HG03060 (cell line): ENCODE data around the gene ZSWIM7.
"Not testable (repeated sequence)": the region's sequence is repeated elsewhere in the genome, so short reads cannot be mapped to it uniquely, and the experiment has no call there.

Source experiments
- ATAC-seq: cut with Tn5 transposase; IDR thresholded peaks from one replicate; pipeline ENCODE4 v1.9.1; 2021; ENCODE audit warnings: low read depth, moderate number of reproducible peaks; ENCODE audit not compliant: unreplicated experiment

ZSWIM7 gene

DNA sequence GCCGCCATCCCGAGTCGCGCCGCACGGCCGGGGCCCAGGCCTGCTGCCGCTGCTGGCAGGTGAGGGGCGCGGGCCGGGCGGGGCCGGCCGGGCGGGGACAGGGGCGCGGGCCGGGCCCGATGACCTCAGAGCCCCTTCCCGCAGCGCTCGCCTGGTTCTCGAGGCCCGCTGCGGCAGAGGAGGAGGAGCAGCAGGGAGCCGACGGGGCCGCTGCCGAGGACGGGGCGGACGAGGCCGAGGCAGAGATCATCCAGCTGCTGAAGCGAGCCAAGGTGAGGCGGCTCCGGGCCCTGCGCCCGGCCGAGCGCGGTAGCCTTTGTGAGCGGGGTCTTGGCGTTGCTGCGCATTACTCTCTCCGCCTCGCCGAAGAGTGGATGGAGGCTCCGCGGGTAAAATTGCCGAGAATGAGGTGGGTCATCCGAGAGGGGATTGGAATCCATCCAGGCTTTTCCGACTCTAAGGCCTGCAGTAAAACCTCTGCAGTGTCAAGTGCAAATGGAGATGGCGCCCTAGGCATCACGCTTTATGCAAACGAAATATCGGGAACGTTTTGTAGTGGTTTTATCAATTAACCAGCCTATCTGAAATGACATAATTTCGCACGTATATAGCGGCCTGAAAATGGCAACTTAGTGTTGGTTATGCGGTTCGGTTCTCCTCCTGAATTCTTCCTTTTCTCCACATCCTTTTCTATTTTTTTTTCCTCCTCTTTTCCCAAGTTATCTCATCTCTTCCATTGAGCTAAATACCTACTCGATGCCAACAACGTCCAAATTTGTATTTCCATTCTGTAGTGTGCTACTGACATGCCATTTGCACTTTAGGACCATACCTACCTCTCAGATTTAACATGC is 697 bp upstream of the ZSWIM7 start:
- ATAC-seq, result peak; percentile 10

DNA sequence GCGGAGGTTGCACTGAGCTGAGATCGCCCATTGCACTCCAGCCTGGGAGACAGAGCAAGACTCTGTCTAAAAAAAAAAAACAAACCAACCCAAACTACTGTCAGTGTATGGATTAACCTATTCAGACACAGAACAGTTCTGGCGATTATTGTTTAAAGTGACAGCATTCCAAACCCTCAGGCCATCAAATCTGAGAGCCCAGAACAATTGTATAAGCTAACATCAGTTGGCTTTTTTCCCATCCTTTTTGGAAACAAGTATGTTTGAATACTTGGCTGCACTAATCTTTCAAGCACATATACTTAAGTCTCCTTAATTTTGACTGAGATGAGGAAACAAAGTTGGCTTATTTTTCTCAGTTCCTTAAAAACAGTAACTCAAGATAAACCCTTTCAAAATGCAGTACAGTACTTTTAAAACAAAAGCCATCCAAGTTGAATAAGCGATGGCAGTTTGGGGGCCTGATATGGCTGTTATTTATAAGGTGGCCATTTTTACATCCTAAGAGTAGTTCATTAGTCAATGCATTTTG is 1.4 kb downstream of the ZSWIM7 start:
- no peak for ATAC-seq

DNA sequence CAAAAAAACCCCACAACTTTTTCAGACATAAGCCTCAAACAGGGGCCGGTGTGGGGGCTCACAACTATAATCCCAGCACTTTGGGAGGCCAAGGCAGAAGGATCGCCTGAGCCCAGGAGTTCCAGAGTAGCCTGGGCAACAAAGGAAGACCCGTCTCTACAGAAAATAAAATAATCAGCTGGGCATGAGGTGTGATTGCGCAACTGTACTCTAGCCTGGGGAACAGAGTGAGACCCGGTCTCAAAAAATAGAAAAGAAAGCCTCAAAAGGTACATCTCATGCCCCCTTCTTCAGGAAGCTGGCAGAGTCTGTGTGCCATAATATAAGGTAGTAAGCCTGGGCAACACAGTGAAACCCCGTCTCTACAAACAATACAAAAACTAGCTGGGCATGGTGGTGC is 3.2 kb downstream of the ZSWIM7 start:
- ATAC-seq, result no peak

DNA sequence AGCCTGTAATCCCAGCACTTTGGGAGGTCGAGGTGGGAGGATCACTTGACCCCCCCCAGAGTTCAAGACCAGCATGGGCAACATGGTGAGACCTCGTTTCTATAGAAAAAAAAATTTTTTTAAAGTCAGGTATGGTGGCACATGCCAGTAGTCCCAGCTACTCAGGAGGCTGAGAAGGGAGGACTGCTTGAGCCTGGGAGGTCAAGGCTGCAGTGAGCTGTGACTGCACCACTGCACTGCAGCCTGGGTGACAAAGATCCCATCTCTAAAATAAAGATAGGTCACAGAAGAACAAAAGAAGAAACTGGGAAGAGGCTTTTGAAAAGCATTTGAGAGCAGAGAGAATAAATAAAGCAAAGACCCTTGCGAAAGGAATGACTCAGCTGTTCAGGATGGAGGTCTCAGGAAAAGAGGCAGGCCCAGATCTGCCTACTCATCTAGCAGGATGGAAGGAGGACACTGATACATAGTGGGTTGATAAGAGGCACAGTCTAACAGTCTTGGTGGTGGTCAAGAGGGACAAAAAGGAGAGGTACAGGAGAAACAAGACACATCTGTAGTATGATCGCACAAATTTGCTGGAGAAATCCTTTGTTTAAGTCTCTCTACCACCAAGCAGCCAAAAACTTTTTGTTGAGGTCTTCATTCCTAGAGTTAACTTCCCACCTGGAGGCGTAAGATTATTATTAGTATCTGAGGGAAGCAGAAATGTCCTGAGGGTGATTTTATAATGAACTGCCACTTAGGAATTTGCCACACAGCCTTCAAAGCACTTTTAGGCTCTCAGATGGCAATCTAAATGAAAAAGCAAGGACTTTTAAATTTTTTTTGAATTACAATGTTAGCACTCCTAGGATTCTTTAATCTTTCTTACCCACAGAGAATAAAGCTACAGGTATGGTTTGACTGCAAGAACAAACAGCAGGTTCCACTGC is 17.6 kb downstream of the ZSWIM7 start:
- no peak for ATAC-seq

DNA sequence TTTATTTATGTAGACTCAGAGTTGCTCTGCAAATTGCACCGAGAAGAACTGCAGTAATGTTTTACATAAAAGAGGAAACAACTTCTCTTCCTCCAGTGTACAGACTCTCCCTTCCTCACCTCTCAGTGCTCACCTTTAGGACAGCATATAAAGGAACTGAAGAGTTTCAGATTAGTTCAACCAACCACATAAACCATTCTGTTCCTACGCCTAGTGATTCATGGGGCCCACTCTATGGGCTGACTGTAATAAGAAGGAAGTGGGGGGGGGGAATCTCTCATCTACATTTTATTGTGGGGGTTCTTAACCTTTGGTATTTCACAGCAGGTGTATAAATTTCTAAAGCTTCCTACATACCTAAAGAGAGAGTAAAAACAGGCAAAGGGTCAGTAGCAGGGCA is 18.3 kb downstream of the ZSWIM7 start:
- peak; percentile 67 for ATAC-seq

DNA sequence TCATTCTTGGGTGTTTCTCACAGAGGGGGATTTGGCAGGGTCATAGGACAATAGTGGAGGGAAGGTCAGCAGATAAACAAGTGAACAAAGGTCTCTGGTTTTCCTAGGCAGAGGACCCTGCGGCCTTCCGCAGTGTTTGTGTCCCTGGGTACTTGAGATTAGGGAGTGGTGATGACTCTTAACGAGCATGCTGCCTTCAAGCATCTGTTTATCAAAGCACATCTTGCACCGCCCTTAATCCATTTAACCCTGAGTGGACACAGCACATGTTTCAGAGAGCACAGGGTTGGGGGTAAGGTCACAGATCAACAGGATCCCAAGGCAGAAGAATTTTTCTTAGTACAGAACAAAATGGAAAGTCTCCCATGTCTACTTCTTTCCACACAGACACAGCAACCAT is 20.5 kb downstream of the ZSWIM7 start:
- not testable (repeated sequence) for ATAC-seq

DNA sequence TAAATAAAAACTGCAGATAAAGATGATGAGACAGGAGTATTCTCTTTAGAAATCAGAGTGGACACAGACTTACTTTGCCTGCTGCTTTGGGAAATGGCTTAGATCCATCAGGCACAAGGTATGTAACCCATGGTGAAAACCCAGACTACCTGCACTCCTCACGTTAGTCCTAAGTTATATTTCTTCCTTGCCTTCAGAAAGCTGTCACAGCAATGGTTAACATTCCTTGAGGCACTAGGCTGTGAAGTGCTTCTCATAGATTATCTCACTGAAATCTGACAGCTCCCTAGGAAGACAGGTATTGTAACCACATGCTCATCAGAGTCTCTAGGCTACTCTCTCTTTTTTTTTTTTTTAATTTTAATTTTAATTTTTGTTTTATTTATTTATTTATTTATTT is 20.9 kb downstream of the ZSWIM7 start:
- no peak for ATAC-seq

DNA sequence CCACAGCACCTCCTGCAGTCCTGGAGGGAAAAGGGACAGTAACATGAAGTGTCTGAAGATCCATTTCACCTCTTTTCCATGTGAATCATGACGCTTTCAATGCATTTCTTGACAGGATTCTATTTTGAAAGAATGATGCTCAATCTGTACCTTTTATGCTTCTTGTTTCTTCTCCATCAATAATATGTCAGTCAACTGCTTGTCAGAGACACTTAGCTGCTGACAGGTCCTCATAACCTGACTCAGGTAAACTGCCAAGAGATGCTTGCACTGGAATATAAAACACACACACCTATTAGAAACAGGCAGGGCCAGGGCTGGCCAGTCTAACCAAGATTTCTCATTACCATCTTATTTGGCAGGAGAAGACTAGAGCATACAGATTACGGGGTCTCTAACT is 21.6 kb downstream of the ZSWIM7 start:
- ATAC-seq, result no peak

DNA sequence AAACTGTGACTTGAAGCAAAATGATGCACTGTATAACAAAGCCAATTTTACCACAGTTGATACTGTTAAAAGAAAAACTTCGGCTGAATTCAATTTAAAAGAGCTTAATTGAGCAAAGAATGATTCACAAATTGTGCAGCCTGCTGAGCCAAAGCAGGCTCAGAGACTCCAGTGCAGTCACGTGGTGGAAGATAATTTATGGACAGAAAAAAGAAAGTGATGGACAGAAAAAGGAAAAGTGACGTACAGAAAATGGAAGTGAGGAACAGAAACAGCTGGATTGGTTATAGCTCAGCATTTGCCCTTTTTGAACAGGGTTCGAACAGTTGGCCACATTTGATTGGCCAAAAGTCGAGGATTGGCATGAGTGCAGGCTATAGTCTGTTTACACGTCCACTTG is 25.7 kb downstream of the ZSWIM7 start:
- no peak for ATAC-seq

DNA sequence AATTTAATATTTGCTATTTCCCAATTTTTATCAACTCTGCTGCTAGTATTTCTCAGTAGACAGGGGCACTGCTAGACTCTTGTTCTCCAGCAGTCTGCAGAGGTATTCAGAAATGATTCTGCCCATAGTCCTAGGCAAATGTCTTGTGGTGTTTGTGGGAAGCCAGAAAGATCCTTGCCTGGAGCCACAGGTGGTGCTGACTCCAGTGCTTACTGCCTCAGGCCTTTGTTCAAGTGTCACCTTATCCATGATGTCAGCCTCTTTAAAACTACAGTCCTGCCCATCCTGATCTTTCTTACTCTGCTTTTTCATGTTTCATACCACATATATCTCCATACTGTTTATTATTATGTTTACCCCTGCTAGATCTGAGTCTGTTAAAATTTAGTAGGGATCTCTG is 26.5 kb downstream of the ZSWIM7 start:
- ATAC-seq, result no peak

DNA sequence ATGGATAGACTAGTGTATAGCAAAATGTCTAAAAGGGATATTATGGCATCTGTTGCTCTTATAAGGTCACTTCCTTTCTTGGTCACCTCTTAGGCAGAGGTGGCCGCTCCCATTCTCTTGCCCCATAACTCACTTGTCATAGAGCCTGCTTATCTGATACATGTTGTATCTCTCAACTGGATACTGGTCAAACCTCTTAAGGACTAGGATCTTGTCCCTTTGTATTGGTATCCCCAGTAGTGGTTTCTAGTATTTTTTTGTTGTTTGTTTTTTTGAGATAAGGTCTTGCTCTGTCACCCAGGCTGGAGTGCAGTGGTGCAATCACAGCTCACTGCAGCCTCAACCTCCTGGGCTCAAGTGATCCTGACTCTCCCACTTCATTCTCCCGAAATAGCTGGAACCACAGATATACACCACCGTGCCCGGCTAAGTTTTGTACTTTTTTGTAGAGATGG is 27.0 kb downstream of the ZSWIM7 start:
- no peak for ATAC-seq

DNA sequence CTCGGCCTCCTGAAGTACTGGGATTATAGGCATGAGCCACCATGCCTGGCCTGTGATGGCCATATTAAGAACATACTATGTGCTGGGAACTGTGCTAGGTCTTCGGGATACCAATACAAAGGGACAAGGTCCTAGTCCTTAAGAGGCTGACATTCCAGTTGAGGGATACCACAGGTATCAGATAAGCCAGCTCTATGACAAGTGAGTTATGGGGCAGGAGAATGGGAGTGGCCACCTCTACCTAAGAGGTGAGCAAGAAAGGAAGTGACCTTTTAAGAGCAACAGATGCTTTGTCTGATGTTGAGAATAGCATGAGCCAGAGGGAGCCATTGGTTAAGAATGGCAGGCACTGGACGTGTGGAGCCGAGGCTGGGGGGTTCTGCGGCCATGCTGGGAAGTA is 27.6 kb downstream of the ZSWIM7 start:
- no peak for ATAC-seq

DNA sequence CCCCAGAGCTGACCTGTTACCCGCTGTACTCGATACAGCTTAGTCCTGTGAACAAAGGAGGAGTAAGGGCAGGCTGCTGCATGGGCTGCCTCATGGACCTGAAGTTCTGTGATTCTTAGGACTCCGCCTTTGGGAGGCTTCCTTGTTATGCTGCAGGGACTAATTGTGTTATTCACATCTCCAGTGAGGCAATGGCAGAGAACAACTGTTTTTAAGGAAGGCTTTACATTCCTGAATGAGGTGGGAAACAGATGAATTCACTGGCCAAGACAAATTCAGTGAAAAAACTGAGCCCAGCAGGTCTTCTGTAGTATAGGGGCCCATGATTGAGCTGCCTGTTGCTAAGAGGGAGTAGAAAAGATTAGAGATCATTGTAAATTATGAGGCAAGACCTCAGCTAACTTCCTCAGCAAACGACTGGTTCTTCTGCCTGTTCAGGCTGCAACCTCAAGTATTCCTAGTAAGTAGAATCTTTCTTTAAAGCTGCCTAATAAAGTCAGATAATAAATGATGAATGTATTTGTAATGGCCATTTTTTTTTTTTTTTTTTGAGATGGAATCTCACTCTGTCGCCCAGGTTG is 28.3 kb downstream of the ZSWIM7 start:
- ATAC-seq, result no peak

DNA sequence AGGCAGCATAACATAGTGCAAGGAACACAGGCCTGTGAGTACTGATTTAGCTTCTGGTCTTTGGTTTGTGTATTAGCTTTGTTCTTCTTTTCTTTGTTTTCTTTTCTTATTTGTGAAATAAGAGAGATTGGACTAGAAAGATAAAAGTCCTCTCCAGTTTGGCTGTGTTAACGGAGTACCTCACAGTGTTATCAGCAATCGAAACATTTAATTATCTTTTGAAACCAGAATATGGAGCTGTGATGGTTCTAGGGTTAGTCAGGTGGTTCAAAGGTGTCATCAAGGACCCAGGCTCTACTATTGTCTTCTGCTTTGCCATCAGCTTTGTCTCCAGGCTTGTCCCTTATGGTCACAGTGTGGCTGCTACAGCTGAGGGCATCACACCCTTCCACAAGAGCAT is 29.0 kb downstream of the ZSWIM7 start:
- ATAC-seq, result no peak

DNA sequence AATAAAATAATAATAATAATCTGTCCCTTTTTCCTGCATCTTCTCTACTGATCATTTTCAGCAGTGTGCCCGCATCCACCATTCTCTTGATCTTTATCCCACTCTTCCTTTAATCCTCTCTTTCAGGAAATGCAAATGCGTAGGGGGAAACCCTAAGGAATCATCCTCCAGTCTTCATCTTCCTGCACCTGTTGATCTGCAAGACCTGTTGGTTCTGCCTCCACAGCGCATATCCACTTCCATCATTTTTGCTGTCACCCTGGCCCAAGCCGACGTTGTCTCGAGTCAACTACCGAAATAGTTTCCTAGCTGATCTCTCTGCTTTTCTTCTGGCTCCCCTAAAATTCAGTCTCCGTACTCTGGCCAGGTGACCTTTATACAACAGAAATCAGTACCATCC is 30.0 kb downstream of the ZSWIM7 start:
- no peak for ATAC-seq

DNA sequence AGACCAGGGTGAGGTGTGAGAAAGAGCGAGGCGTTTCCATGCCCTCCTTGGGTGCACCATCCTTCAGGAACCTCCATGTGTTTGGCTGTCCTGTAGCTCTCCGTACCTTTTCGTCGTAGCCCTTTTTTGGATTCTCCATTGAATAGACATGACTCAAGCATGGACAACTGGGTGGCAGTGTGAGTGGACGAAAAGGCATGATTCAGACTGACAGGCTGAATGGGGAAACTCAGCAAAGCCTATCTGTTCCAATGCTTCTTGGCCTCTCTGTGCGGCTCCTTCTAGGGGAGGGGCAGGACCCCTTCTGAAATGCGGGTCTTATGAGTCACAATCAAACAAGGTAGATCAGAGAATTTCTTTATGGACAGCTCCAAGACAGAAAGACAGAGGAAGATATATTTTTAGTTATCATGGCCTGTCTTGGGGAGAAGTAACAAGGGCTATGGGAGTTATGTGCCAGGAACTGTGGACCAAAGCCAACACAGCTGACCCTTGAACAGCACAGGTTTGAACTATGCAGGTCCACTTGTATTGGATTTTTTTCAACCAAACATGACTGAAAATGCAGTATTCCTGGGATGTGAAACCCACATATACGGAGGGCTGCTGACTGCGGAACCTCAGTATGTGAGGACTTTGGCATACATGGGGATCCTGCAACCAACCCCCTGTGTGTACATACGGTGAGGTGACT is 31.7 kb downstream of the ZSWIM7 start:
- ATAC-seq, result no peak

DNA sequence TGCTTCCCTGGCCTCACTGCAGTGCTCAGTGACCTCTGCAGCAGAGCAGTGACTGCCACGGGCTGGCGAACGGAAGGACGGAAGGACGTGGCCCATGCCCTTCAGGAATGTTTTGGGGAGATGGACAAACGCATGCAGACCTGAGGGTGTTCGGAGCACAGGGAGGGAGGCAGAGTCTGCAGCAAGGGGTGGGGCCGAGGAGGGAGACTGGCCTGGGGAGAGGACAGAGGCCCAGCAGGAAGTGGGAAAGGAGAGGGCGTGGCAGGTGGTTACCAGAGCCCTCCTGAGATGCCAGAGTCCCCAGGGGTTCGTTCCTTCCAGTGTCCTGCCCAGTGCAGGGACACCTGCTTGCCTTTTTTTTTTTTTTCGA is 32.6 kb downstream of the ZSWIM7 start:
- ATAC-seq, result no peak

DNA sequence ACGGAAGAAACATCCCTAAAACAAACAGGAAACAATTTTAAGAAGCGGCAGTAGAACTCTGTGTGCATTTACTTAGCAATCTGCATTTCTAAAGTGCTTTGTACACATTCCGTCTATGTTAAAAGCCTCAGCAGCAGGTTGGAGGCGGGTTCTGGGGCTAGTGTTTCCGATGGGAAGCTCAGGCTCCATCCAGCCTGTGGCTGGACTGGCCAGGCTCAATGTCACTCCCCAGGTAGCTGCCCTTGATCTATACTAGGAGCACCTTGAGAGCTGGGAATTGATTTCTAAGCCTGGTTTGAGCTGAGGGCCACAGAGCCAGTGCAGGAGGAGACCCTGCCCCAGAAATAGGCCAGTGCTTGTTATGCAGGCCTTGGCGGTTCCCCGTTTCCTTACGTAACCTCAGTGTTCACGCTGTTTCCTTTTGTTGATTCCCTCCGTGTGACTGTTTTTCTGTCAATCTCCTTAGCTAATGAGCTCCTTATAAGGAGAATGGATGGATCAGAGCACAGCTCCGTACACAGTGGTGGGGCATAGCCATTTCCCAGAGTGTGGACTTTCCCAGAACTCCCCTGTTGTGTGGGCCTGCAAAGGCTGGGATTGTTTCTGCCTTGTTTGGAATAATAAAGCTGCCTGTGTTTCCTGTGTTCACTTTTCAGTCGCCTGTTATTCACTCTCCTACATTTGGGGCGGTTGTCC is 33.2 kb downstream of the ZSWIM7 start:
- ATAC-seq, result no peak

DNA sequence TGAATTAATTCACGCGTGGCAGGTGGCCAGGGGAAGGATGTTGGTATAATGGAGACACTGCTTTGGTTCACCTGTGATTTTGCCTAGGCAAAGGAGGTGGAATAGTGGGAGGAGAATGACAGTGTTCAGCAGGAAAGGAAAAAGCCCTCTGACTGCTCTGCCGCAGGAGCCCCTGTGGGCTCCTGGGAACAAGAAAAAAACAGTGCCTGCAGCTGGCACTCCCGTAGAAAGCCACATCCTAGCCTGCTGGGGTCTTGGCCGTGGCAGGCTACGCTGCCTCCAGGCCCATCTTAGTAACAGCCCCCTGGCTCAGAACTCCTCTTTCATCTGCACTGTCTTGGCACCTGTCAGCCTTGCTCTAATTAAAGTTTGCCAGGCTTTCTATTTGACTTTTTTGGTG is 34.0 kb downstream of the ZSWIM7 start:
- ATAC-seq, result no peak

DNA sequence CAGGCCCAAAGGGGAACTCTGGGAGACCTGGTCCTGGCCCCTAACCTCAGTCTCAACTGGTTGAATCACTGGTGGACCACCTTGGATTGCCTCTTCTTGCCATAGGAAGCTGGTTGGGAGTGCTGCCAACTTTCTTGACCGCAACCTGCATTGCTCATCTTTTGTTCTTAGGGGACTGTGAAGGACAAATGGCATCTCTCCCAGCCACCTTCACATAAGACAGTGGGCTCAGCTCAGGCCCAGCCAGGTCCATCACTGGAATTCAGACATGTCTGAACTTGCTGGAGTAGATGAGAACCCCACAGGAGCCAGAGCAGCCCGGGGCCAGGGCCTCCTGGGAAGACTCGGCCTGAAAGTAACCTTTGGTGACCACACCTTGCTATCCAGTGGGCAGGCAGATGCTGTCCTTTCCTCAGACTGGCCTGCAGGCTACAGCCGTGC is 35.8 kb downstream of the ZSWIM7 start:
- no peak for ATAC-seq
